ENCODE data around the gene C2orf69.

DNA sequence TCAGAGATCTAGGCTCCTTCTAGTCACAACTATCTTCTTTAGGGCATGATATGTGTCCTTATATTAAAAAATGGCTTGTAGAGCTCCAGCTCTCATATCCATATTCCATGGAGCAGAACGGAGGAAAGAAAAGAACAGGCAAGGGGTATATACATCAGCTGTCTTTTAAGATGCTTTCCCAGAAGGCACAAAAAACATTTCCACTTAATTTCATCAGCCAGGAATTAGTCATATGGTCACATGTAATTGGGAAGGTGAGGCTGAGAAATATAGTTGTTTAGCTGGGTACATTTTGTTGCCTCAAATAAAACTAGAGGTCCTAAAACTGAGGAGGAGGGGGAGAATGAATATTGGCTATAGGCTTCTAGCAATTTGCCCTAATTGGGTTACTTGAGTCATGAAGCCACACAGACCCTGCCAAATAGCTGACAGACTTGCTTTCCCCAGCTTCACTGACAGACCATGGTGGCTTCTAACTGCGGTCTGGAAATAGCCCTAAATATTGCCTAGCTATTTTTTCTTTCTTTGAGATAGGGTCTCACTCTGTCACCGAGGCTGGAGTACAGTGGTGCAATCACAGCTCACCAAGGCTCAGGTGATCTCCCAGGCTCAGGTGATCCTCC is 64.3 kb downstream of the C2orf69 start:
- TF ChIP-seq, protein P1, sequence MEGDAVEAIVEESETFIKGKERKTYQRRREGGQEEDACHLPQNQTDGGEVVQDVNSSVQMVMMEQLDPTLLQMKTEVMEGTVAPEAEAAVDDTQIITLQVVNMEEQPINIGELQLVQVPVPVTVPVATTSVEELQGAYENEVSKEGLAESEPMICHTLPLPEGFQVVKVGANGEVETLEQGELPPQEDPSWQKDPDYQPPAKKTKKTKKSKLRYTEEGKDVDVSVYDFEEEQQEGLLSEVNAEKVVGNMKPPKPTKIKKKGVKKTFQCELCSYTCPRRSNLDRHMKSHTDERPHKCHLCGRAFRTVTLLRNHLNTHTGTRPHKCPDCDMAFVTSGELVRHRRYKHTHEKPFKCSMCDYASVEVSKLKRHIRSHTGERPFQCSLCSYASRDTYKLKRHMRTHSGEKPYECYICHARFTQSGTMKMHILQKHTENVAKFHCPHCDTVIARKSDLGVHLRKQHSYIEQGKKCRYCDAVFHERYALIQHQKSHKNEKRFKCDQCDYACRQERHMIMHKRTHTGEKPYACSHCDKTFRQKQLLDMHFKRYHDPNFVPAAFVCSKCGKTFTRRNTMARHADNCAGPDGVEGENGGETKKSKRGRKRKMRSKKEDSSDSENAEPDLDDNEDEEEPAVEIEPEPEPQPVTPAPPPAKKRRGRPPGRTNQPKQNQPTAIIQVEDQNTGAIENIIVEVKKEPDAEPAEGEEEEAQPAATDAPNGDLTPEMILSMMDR (IDR thresholded peaks at IDR 0.05), result no peak
- no peak for TF ChIP-seq POLR2A (IDR thresholded peaks at IDR 0.05)

Data from testis (tissue), 2 donors.